HFFc6 (cell line): Measurements from ENCODE around the gene ITSN1. TPM values are rescaled to one million over a fixed set of nuclear protein-coding genes. Genes with fewer than 3 reads are reported as not detected.

Experiments
- DNase-seq: peaks from one replicate; pipeline ENCODE4 v3.0.0-alpha.2; 2018
- H3K27ac Mint-ChIP-seq: 2 replicates; pipeline ENCODE4 v1.8.0; 2020; ENCODE audit warnings: mild to moderate bottlenecking, mixed read lengths
- H3K27me3 Mint-ChIP-seq: 2 replicates; pipeline ENCODE4 v1.8.0; 2021; ENCODE audit warnings: mild to moderate bottlenecking, moderate library complexity, mixed read lengths; ENCODE audit not compliant: insufficient read depth
- H3K36me3 Mint-ChIP-seq: 2 replicates; pipeline ENCODE4 v1.8.0; 2021; ENCODE audit warnings: low read depth, mixed read lengths
- H3K4me1 Mint-ChIP-seq: 2 replicates; pipeline ENCODE4 v1.8.0; 2020; ENCODE audit warnings: low read depth, mixed read lengths
- H3K4me3 Mint-ChIP-seq: 2 replicates; pipeline ENCODE4 v1.8.0; 2020; ENCODE audit warnings: mild to moderate bottlenecking, moderate library complexity, mixed read lengths
- H3K9me3 Mint-ChIP-seq: 2 replicates; pipeline ENCODE4 v1.8.0; 2020; ENCODE audit warnings: mild to moderate bottlenecking, mixed read lengths
- CTCF ChIP-seq: fragments of 200-600 bp; sonication (generic); IDR thresholded peaks from 2 replicates; pipeline ENCODE4 v1.5.0; 2021; ENCODE audit warnings: antibody characterized with exemption, mild to moderate bottlenecking
- total RNA-seq, 6 experiments: library from RNA; stranded (reverse); fragmentation: NEBNext Ultra II Directional; extraction: Animal tissue kit (Norgen Biotek cat#: 25700); gene quantifications; 2 replicates in 1 of 6; 3 replicates in 5 of 6; pipeline ENCODE4 v1.2.3, GENCODE V29; 2021

Gene ITSN1
- total RNA-seq, 6 experiments from 2014 or later: 47.7 to 54.8 (median 54.0) TPM

GRCh38 chr21:33799378-33800090 is 157.2 kb downstream of the ITSN1 start:
- Mint-ChIP-seq H3K36me3 (peaks cover 25% of the 10 kb centered on the region), H3K9me3 (no peaks in the 10 kb centered on the region), H3K4me3 (no peak overlapping the region), H3K27ac (no peak overlapping the region), H3K27me3 (no peaks in the 10 kb centered on the region; the same call in 1 of the 2 replicates), H3K4me1 (peaks cover 18% of the 10 kb centered on the region)
- TF ChIP-seq CTCF: no peak
- no peak for DNase-seq

- no peak for DNase-seq
- Mint-ChIP-seq H3K36me3 (peaks cover 25% of the 10 kb centered on the region), H3K4me1 (peaks cover 18% of the 10 kb centered on the region), H3K4me3 (no peak overlapping the region), H3K27ac (peak overlapping the region; percentile 70), H3K27me3 (no peaks in the 10 kb centered on the region; the same call in 1 of the 2 replicates), H3K9me3 (no peaks in the 10 kb centered on the region)
- no peak for TF ChIP-seq CTCF
Measured at GRCh38 chr21:33800753-33801423, 158.6 kb downstream of the ITSN1 start.

GRCh38 chr21:33801424-33802405 is 159.4 kb downstream of the ITSN1 start:
- Mint-ChIP-seq H3K27ac (peak overlapping the region; percentile 70), H3K27me3 (no peaks in the 10 kb centered on the region; the same call in 1 of the 2 replicates), H3K36me3 (peaks cover 25% of the 10 kb centered on the region), H3K9me3 (no peaks in the 10 kb centered on the region), H3K4me1 (peaks cover 18% of the 10 kb centered on the region), H3K4me3 (no peak overlapping the region)
- peak; percentile 81 for DNase-seq
- no peak for TF ChIP-seq CTCF

- no peaks in the 10 kb centered on the region; the same call in 1 of the 2 replicates for H3K27me3 Mint-ChIP-seq
- TF ChIP-seq CTCF: no peak
- peaks cover 21% of the 10 kb centered on the region for H3K36me3 Mint-ChIP-seq
- no peak overlapping the region for H3K27ac Mint-ChIP-seq
- no peak for DNase-seq
- no peak overlapping the region for H3K4me3 Mint-ChIP-seq
- H3K9me3 Mint-ChIP-seq: no peaks in the 10 kb centered on the region
- peaks cover 18% of the 10 kb centered on the region for H3K4me1 Mint-ChIP-seq
Measured at GRCh38 chr21:33802481-33802880, 160.2 kb downstream of the ITSN1 start.

GRCh38 chr21:33808715-33809367 is 166.5 kb downstream of the ITSN1 start:
- TF ChIP-seq CTCF: no peak
- Mint-ChIP-seq H3K4me1 (peaks cover 19% of the 10 kb centered on the region), H3K9me3 (no peaks in the 10 kb centered on the region), H3K36me3 (peaks cover 7% of the 10 kb centered on the region), H3K27ac (no peak overlapping the region), H3K4me3 (no peak overlapping the region), H3K27me3 (peaks cover 2% of the 10 kb centered on the region)
- no peak for DNase-seq
